Measurements from ENCODE around the gene ARSB. TPM values are rescaled to one million over a fixed set of nuclear protein-coding genes. Genes with fewer than 3 reads are reported as not detected.

ARSB gene
- total and polyA plus RNA-seq, 9 donors = 3.1 to 10.6 (median 7.6) TPM

DNA sequence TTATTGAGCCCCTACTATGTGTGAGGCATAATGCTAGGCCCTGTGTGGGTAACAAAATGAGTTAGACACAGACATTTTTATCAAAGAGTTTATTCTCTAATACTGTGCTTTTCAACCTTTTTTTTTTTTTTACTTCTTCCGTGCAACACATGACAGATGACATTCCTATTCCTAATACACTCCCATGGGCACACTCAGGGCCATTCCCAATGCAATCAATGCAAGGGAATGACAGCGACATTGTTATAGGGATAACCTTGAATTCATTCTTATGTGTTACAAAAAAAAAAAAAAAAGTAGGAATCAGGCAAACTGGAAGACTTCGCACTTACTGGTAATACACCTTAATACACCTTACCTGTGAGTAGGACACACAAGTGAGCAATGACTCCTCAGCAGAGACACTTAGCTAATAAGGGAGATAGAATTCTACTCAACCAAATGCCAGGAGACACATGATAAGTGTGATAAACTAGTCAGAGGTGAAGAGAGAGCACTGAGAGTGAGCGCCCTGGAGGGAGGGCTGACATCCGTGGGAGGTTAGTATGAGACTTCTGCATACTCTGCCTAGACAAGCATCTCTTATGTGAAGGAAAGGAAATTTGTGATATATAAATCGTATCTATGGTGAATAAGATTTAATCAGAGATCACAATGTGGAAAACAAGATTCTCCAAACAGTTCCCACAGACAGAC, 21.0 kb upstream of the ARSB start:
- H3K36me3 ChIP-seq = no peaks in the 10 kb centered on the region
- H3K27ac ChIP-seq = no peak overlapping the region
- H3K9me3 ChIP-seq = no peaks in the 10 kb centered on the region
- no peaks in the 10 kb centered on the region for H3K4me1 ChIP-seq (ENCODE audit: insufficient read depth)
- no peaks in the 10 kb centered on the region for H3K27me3 ChIP-seq
- TF ChIP-seq, protein P1, sequence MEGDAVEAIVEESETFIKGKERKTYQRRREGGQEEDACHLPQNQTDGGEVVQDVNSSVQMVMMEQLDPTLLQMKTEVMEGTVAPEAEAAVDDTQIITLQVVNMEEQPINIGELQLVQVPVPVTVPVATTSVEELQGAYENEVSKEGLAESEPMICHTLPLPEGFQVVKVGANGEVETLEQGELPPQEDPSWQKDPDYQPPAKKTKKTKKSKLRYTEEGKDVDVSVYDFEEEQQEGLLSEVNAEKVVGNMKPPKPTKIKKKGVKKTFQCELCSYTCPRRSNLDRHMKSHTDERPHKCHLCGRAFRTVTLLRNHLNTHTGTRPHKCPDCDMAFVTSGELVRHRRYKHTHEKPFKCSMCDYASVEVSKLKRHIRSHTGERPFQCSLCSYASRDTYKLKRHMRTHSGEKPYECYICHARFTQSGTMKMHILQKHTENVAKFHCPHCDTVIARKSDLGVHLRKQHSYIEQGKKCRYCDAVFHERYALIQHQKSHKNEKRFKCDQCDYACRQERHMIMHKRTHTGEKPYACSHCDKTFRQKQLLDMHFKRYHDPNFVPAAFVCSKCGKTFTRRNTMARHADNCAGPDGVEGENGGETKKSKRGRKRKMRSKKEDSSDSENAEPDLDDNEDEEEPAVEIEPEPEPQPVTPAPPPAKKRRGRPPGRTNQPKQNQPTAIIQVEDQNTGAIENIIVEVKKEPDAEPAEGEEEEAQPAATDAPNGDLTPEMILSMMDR (IDR thresholded peaks at IDR 0.05) = no peak
- no peak for TF ChIP-seq POLR2A (IDR thresholded peaks at IDR 0.05)
- TF ChIP-seq EP300 (IDR thresholded peaks at IDR 0.05) = no peak
- intact Hi-C loops (cut with DNase I) = no loop called here
- no peak for DNase-seq
- 88 to 91% (median 90%) methylated on average over 6 of the region's 6 CpGs for WGBS, 3 donors
- H3K4me3 ChIP-seq = no peak overlapping the region

DNA sequence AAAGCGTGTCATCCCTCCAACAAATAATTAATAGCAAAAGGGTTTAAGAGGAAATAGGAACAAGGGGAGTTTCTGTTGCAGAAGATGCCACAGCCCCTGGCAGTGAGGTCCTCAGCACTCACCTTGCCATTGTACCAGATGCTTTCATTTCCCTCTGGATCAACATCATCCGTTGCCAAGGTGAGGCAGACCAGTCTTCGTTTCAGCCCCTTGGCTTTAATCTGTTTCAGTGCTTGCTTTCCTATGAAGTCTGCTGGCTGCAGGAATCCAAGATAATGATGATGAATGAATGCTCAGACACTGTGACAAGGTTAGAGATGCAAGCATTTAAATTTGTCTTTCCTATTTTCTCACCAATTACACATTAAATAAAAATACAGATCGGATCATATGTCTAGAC, 20.0 kb upstream of the ARSB start:
- H3K9me3 ChIP-seq = no peaks in the 10 kb centered on the region
- DNase-seq = no peak
- intact Hi-C loops (cut with DNase I) = no loop called here
- H3K36me3 ChIP-seq = no peaks in the 10 kb centered on the region
- H3K4me1 ChIP-seq (ENCODE audit: insufficient read depth) = no peaks in the 10 kb centered on the region
- no peak overlapping the region for H3K4me3 ChIP-seq
- 65 to 75% (median 73%) methylated on average over 4 of the region's 4 CpGs for WGBS, 3 donors
- no peak for TF ChIP-seq POLR2A (IDR thresholded peaks at IDR 0.05)
- no peak for TF ChIP-seq EP300 (IDR thresholded peaks at IDR 0.05)
- TF ChIP-seq, protein P1 (IDR thresholded peaks at IDR 0.05) = no peak
- H3K27ac ChIP-seq = no peak overlapping the region
- no peaks in the 10 kb centered on the region for H3K27me3 ChIP-seq

DNA sequence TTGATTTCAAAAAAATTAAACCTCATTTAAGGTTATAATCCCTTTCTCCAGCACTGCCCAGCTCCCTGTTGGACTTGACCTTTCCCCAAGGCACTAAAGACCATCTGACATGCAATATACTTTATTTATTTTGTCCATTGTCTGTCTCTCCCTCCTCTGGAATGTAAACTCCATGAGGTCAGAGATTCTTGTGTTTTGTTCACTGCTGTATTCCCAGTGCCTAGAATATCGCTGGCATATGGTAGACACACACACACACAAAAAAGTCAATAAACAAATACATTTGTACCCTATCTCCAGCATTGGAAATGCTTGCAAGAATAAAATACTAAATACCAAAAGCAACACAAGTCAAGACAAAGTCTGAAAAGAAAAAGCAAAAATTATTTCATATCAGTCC, 17.3 kb upstream of the ARSB start:
- Histone ChIP-seq H3K36me3 (no peaks in the 10 kb centered on the region), H3K4me3 (no peak overlapping the region), H3K27ac (no peak overlapping the region), H3K27me3 (no peaks in the 10 kb centered on the region), H3K9me3 (no peaks in the 10 kb centered on the region), H3K4me1 (ENCODE audit: insufficient read depth) (no peaks in the 10 kb centered on the region)
- WGBS, 3 donors = 27 to 53% (median 47%) methylated on average over 1 of the region's 1 CpG
- intact Hi-C loops (cut with DNase I) = no loop called here
- TF ChIP-seq, protein P1 (IDR thresholded peaks at IDR 0.05) = no peak
- no peak for TF ChIP-seq POLR2A (IDR thresholded peaks at IDR 0.05)
- no peak for TF ChIP-seq EP300 (IDR thresholded peaks at IDR 0.05)
- DNase-seq = no peak

DNA sequence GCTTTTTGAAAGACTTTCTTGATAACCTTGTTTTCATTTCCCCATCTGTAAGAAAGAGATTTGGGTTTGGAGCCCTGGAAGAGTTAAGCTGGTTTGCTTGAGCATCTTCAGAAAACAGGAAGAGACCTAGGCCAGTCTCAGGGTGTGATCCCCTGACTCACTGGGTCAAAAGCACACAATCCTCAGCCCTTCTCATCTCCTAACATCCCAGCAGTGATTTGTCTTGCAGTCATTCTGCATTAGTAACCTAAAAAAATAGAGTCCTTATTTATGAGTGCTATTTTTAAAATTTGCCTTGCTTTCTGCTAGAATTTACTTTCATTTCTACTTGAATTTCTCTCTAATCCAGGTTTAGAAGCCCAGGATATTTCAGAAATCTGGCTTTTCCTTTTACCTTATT, 16.4 kb upstream of the ARSB start:
- no peaks in the 10 kb centered on the region for H3K4me1 ChIP-seq (ENCODE audit: insufficient read depth)
- no peak overlapping the region for H3K4me3 ChIP-seq
- H3K27ac ChIP-seq = no peak overlapping the region
- intact Hi-C loops (cut with DNase I) = no loop called here
- DNase-seq = no peak
- TF ChIP-seq POLR2A (IDR thresholded peaks at IDR 0.05) (no peak), EP300 (IDR thresholded peaks at IDR 0.05) (no peak)
- TF ChIP-seq, protein P1 (IDR thresholded peaks at IDR 0.05) = no peak
- no peaks in the 10 kb centered on the region for H3K9me3 ChIP-seq
- no peaks in the 10 kb centered on the region for H3K27me3 ChIP-seq
- H3K36me3 ChIP-seq = no peaks in the 10 kb centered on the region
